Retinal pigment epithelial cell (primary cell): ENCODE data around the gene SPEG.

ENCODE experiments used
- DNase-seq: peaks from one replicate; pipeline ENCODE4 v3.0.0-alpha.2; 2010; ENCODE audit warnings: low read depth
- H3K4me3 ChIP-seq: 2 replicates; pipeline ENCODE4 v1.5.1; 2011; ENCODE audit warnings: mild to moderate bottlenecking, low read length, control low read depth, moderate library complexity
- CTCF ChIP-seq: conservative IDR thresholded peaks from 2 replicates; pipeline ENCODE4 v1.5.1; 2011; ENCODE audit warnings: low read depth, low read length, control low read depth, inconsistent platforms

Gene SPEG

GRCh38 chr2:219426068-219426443, 8.6 kb upstream of the SPEG start:
- DNase-seq, result no peak
- no peak overlapping the region for H3K4me3 ChIP-seq
- no peak for TF ChIP-seq CTCF

GRCh38 chr2:219426534-219427136, 8.0 kb upstream of the SPEG start:
- TF ChIP-seq CTCF, result no peak
- H3K4me3 ChIP-seq, result no peak overlapping the region
- DNase-seq, result no peak

GRCh38 chr2:219428469-219428868, 6.2 kb upstream of the SPEG start:
- no peak for DNase-seq
- H3K4me3 ChIP-seq, result no peak overlapping the region
- no peak for TF ChIP-seq CTCF

GRCh38 chr2:219429958-219430606, 4.6 kb upstream of the SPEG start:
- no peak for TF ChIP-seq CTCF
- DNase-seq, result no peak
- no peak overlapping the region for H3K4me3 ChIP-seq

GRCh38 chr2:219430633-219431615, 3.7 kb upstream of the SPEG start:
- no peak overlapping the region for H3K4me3 ChIP-seq
- peak; percentile 39 for TF ChIP-seq CTCF
- no peak for DNase-seq

- H3K4me3 ChIP-seq, result no peak overlapping the region
- peak; percentile 63 for TF ChIP-seq CTCF
- no peak for DNase-seq
These were observed 776 bp upstream of the SPEG start for GRCh38 chr2:219433666-219434467.
